Measurements from ENCODE around the gene MTCL1.

MTCL1 gene

DNA sequence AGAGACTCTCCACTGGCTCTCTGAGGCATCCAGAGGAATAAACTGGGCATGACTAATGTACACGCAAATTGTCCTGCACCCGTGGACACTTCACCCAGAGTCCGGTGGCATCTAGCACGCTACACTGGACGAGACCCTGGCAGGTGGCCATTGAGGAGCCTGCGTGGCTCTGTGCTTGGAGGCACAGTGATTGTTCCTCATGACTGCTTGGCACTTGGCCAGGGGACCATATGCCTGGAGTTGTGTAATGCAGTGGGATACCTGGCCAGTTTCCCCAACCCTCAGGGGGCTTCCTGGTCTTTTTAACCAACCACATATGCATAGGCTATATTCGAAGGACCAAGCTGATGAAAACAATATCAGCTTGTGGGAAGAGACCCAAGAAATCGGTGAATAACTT lies 66.6 kb downstream of the MTCL1 start:
- H3K36me3 ChIP-seq (ENCODE audit: control insufficient read depth, insufficient read depth, low read length) = no peaks in the 10 kb centered on the region
- no peak overlapping the region for H3K27ac ChIP-seq (ENCODE audit: low read depth, low read length, severe bottlenecking)
- WGBS, 2 experiments (ENCODE audit: insufficient coverage in 2 of 2) = 94 to 97% methylated on average over 7 to 8 of the region's 8 CpGs
- H3K4me3 ChIP-seq (ENCODE audit: extremely low read depth, insufficient read depth, low read length, poor library complexity, severe bottlenecking) = no peak overlapping the region
- no peaks in the 10 kb centered on the region for H3K9me3 ChIP-seq (ENCODE audit: control insufficient read depth, low read length)
- H3K4me1 ChIP-seq (ENCODE audit: control insufficient read depth, insufficient read depth, low read length, poor library complexity, severe bottlenecking) = peaks cover 13% of the 10 kb centered on the region

DNA sequence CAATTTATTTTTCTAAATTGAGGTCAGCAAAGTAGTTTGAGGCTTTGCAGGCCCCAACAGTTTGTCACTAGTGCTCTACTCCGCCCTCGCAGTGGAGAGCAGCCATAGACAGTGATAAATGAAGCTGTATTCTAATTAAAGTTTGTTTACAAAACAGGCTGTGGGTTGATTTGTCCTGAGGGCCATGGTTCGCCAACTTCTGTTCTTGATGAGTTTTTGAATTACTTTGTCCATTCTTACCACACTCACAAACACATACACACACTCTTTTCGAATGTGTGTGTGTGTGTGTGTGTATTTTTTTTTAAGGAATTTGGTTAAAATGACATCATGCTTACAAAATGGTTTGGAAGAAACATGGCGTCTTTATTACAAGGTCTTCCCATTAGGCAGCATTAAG lies 68.6 kb downstream of the MTCL1 start:
- WGBS, 2 experiments (ENCODE audit: insufficient coverage in 2 of 2) = 70 to 100% methylated on average over 2 of the region's 5 CpGs

DNA sequence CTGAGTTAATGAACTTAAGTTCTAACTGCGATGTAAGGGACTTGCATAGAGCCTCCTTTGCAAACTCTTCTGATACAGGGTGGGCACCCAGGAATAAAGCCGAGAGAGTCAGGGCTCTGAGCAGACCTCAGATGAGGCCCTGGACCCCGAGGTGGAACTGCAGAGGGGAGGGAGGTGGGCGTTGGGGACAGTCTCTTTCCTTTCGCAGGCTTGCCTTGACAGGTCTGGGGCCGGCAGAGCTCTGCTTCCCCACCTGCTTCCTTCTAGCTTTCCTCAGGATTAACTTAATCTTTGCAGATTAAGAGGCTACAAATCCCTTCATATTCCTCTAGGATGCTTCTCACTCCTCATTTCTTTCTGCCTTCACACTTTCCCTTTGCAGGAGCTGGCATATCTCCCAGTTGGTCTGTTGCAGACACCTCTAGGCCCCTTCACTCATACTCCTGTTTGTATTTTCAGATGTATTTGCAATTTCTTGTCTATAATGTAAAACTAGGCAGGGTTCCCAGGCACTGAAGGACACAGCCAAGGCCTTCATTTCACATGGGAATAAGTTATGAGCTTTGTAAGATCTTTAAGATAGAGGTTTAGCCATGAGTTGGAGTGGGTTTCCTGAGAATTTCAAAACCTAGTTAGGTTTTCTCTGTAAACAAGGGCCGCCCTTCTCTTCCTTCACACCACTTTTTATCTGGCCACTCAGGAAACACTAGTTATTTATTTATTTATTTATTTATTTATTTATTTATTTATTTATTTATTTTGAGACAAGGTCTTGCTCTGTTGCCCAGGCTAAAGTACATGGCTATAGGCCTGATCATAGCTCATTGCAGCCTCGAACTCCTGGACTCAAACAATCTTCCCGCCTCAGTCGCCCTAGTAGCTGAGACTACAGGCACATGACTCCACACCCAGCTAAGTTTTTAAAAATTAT lies 70.9 kb downstream of the MTCL1 start:
- no peak overlapping the region for H3K4me3 ChIP-seq (ENCODE audit: extremely low read depth, insufficient read depth, low read length, poor library complexity, severe bottlenecking)
- H3K4me1 ChIP-seq (ENCODE audit: control insufficient read depth, insufficient read depth, low read length, poor library complexity, severe bottlenecking) = peaks cover 10% of the 10 kb centered on the region
- 93% methylated on average over 7 of the region's 10 CpGs for WGBS, 2 experiments (ENCODE audit: insufficient coverage in 2 of 2)
- no peaks in the 10 kb centered on the region for H3K9me3 ChIP-seq (ENCODE audit: control insufficient read depth, low read length)
- no peak overlapping the region for H3K27ac ChIP-seq (ENCODE audit: low read depth, low read length, severe bottlenecking)
- H3K36me3 ChIP-seq (ENCODE audit: control insufficient read depth, insufficient read depth, low read length) = peaks cover 8% of the 10 kb centered on the region

More for the DNA sequence above, 68.6 kb downstream of the MTCL1 start:
- H3K9me3 ChIP-seq (ENCODE audit: control insufficient read depth, low read length) = no peaks in the 10 kb centered on the region
- peak overlapping the region; percentile 72 for H3K27ac ChIP-seq (ENCODE audit: low read depth, low read length, severe bottlenecking)
- H3K4me1 ChIP-seq (ENCODE audit: control insufficient read depth, insufficient read depth, low read length, poor library complexity, severe bottlenecking) = peaks cover 10% of the 10 kb centered on the region
- no peaks in the 10 kb centered on the region for H3K36me3 ChIP-seq (ENCODE audit: control insufficient read depth, insufficient read depth, low read length)
- no peak overlapping the region for H3K4me3 ChIP-seq (ENCODE audit: extremely low read depth, insufficient read depth, low read length, poor library complexity, severe bottlenecking)

DNA sequence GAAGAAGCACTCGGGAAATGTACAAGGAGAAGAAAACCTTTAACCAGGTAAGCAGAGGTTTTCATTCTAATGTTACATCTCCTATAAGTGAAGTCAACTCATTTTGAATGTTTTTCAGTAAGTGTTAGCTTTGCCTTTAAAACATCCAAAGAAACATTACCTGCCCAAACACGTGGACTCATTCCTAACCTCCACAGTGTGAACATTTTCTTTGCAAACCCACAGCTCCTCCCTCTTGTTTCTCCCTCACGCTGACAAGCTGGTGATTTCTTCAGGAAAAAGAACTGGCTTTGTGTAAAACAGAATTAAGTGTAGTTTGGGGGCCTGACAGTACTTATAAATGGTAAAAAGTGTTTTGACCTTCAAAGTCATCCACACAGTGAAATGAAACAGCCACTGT lies 72.5 kb downstream of the MTCL1 start:
- Histone ChIP-seq H3K4me1 (ENCODE audit: control insufficient read depth, insufficient read depth, low read length, poor library complexity, severe bottlenecking) (peaks cover 10% of the 10 kb centered on the region), H3K4me3 (ENCODE audit: extremely low read depth, insufficient read depth, low read length, poor library complexity, severe bottlenecking) (no peak overlapping the region), H3K36me3 (ENCODE audit: control insufficient read depth, insufficient read depth, low read length) (peaks cover 11% of the 10 kb centered on the region), H3K9me3 (ENCODE audit: control insufficient read depth, low read length) (no peaks in the 10 kb centered on the region), H3K27ac (ENCODE audit: low read depth, low read length, severe bottlenecking) (no peak overlapping the region)
- WGBS, 2 experiments (ENCODE audit: insufficient coverage in 2 of 2) = 71 to 80% methylated on average over 1 of the region's 3 CpGs

DNA sequence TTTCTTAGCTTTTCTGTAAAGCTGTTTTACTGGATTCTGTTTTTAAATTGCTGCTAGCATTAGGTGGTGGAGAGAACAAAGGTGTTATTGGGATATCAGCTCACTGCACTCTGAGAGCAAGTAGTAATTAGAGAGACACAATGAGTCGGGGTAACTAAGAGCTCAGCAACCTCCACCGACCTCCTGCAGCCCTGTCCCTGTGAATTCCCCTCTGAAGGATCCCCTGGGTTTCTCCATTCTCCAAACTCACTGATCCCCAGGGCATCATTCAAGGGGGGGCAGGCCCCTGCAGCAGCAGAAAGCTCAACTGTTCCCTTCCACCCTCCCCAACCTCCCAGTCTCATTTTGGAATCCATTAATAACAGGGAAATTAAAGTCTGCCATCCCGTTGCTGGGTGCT lies 73.0 kb downstream of the MTCL1 start:
- peaks cover 11% of the 10 kb centered on the region for H3K36me3 ChIP-seq (ENCODE audit: control insufficient read depth, insufficient read depth, low read length)
- WGBS, 2 experiments (ENCODE audit: insufficient coverage in 2 of 2) = 35 to 47% methylated on average over 2 to 3 of the region's 3 CpGs
- peaks cover 10% of the 10 kb centered on the region for H3K4me1 ChIP-seq (ENCODE audit: control insufficient read depth, insufficient read depth, low read length, poor library complexity, severe bottlenecking)
- H3K4me3 ChIP-seq (ENCODE audit: extremely low read depth, insufficient read depth, low read length, poor library complexity, severe bottlenecking) = no peak overlapping the region
- H3K27ac ChIP-seq (ENCODE audit: low read depth, low read length, severe bottlenecking) = no peak overlapping the region
- no peaks in the 10 kb centered on the region for H3K9me3 ChIP-seq (ENCODE audit: control insufficient read depth, low read length)

DNA sequence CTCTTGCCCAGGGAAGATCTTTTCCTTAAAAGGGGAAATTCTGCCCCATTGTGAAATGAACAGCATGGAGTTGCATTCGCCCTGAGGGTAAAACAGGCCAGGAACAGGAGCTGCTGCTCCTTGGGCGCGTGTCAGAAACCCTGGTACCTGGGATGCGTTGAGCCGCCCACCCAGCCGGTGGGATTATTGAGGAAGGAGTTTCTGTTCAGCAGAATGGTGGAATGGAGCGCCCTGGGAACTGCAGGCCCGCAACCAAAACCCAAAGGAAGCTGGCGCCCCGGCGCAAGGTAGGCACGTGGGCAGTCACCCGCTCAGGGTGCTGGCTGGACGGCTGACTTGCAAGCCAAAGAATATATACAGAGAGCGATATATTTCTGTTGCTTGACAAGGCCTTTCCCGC lies 73.5 kb downstream of the MTCL1 start:
- Histone ChIP-seq H3K27ac (ENCODE audit: low read depth, low read length, severe bottlenecking) (no peak overlapping the region), H3K4me3 (ENCODE audit: extremely low read depth, insufficient read depth, low read length, poor library complexity, severe bottlenecking) (no peak overlapping the region), H3K36me3 (ENCODE audit: control insufficient read depth, insufficient read depth, low read length) (peaks cover 11% of the 10 kb centered on the region), H3K9me3 (ENCODE audit: control insufficient read depth, low read length) (no peaks in the 10 kb centered on the region), H3K4me1 (ENCODE audit: control insufficient read depth, insufficient read depth, low read length, poor library complexity, severe bottlenecking) (peaks cover 10% of the 10 kb centered on the region)
- WGBS, 2 experiments (ENCODE audit: insufficient coverage in 2 of 2) = 93 to 94% methylated on average over 14 to 15 of the region's 16 CpGs

DNA sequence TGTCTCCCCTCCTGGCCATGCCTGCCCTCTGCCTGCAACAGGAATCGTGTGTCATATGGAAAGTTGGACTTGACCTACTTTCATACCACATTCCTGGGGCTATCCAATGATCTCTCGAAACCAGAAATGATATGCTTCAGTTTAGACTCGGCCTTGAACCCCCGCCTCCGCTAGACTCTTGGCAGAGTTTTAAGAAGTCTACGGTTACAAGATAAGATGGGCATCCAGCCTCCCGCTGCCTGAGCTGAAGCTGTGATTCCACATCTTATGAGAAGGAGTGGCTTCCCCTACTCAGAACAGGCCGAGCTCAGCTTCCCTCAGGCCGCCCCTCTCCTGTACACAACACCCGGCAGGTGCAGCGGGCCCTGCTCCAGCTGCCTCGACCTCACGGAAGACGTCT lies 73.9 kb downstream of the MTCL1 start:
- Histone ChIP-seq H3K9me3 (ENCODE audit: control insufficient read depth, low read length) (no peaks in the 10 kb centered on the region), H3K36me3 (ENCODE audit: control insufficient read depth, insufficient read depth, low read length) (peaks cover 11% of the 10 kb centered on the region), H3K4me3 (ENCODE audit: extremely low read depth, insufficient read depth, low read length, poor library complexity, severe bottlenecking) (no peak overlapping the region), H3K4me1 (ENCODE audit: control insufficient read depth, insufficient read depth, low read length, poor library complexity, severe bottlenecking) (peaks cover 9% of the 10 kb centered on the region), H3K27ac (ENCODE audit: low read depth, low read length, severe bottlenecking) (no peak overlapping the region)
- WGBS, 2 experiments (ENCODE audit: insufficient coverage in 2 of 2) = 96% methylated on average over 8 to 9 of the region's 14 CpGs

DNA sequence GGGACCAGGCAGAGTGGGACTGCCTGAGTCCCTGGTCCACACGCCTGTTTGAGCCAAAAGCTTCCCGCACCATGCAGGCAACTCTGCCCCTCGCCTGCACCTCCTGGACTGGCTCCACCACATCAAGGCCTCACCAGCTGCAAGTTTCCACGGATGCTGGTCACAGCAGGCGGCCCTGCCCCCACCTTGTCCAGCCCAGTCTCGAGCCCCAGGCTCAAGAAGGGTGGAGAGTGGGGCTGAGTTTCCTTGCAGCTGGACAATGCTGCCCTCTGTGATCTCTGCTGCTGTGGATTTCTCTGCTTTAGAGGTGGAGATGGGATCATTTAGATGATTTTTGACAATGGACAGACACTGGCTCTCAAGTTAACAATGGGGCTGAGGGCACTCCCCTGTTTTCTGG lies 74.9 kb downstream of the MTCL1 start:
- Histone ChIP-seq H3K4me3 (ENCODE audit: extremely low read depth, insufficient read depth, low read length, poor library complexity, severe bottlenecking) (no peak overlapping the region), H3K36me3 (ENCODE audit: control insufficient read depth, insufficient read depth, low read length) (peaks cover 18% of the 10 kb centered on the region), H3K9me3 (ENCODE audit: control insufficient read depth, low read length) (no peaks in the 10 kb centered on the region), H3K4me1 (ENCODE audit: control insufficient read depth, insufficient read depth, low read length, poor library complexity, severe bottlenecking) (peaks cover 4% of the 10 kb centered on the region), H3K27ac (ENCODE audit: low read depth, low read length, severe bottlenecking) (no peak overlapping the region)
- WGBS, 2 experiments (ENCODE audit: insufficient coverage in 2 of 2) = 85 to 91% methylated on average over 4 to 5 of the region's 6 CpGs

DNA sequence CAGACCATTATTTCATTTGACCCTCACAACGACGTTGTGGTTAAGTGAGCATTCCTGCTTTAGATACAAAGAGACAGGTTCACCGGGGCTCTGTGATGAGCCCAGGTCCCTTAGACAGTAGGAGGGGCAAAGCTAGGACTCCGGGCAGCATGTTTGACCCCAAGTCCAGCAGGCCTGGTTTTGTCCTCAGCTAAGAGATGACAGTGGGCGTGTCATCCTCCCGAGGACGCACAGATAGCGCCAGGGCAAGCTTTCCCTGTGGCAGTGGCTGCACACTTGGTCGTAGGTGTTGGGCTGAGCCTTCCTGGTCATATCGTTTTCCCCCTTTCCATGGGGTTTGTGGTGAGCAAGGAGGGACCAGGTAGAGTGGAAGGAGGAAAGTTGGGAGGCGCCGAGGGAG lies 76.3 kb downstream of the MTCL1 start:
- 92 to 95% methylated on average over 11 to 12 of the region's 12 CpGs for WGBS, 2 experiments (ENCODE audit: insufficient coverage in 2 of 2)
- peaks cover under 1% of the 10 kb centered on the region for H3K4me1 ChIP-seq (ENCODE audit: control insufficient read depth, insufficient read depth, low read length, poor library complexity, severe bottlenecking)
- peaks cover 25% of the 10 kb centered on the region for H3K36me3 ChIP-seq (ENCODE audit: control insufficient read depth, insufficient read depth, low read length)
- no peak overlapping the region for H3K4me3 ChIP-seq (ENCODE audit: extremely low read depth, insufficient read depth, low read length, poor library complexity, severe bottlenecking)
- no peaks in the 10 kb centered on the region for H3K9me3 ChIP-seq (ENCODE audit: control insufficient read depth, low read length)
- H3K27ac ChIP-seq (ENCODE audit: low read depth, low read length, severe bottlenecking) = no peak overlapping the region

DNA sequence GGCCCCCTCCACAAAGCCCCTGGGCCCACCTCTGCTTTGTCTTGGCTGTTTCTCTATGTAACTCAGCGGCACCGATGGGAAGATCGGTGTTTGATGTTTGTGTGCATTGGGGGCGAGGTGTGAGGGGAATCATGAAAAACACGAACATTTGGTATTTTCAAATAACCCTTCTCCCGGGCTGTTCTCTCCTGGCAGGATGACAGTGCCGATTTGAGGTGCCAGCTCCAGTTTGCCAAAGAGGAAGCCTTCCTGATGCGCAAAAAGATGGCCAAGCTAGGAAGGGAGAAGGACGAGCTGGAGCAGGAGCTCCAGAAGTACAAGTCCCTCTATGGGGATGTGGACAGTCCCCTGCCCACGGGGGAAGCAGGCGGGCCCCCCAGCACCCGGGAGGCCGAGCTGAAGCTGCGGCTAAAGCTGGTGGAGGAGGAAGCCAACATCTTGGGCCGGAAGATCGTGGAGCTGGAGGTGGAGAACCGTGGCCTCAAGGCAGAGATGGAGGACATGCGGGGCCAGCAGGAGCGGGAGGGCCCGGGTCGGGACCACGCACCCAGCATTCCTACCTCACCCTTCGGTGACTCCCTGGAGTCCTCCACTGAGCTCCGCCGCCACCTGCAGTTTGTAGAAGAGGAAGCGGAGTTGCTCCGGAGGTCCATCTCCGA lies 78.1 kb downstream of the MTCL1 start:
- Histone ChIP-seq H3K4me3 (ENCODE audit: extremely low read depth, insufficient read depth, low read length, poor library complexity, severe bottlenecking) (no peak overlapping the region), H3K36me3 (ENCODE audit: control insufficient read depth, insufficient read depth, low read length) (peaks cover 37% of the 10 kb centered on the region), H3K27ac (ENCODE audit: low read depth, low read length, severe bottlenecking) (no peak overlapping the region), H3K4me1 (ENCODE audit: control insufficient read depth, insufficient read depth, low read length, poor library complexity, severe bottlenecking) (peaks cover 16% of the 10 kb centered on the region), H3K9me3 (ENCODE audit: control insufficient read depth, low read length) (no peaks in the 10 kb centered on the region)
- WGBS, 2 experiments (ENCODE audit: insufficient coverage in 2 of 2) = 93 to 96% methylated on average over 22 of the region's 28 CpGs
